ENCODE data around the gene MOSMO. TPM values are rescaled to one million over a fixed set of nuclear protein-coding genes. Genes with fewer than 3 reads are reported as not detected.

Gene MOSMO
- total and polyA plus RNA-seq, 2 of the 13 experiments (the other 11 are each of a cell fraction or from before 2014, with no cell fraction given) = 26.7 to 32.6 TPM

DNA sequence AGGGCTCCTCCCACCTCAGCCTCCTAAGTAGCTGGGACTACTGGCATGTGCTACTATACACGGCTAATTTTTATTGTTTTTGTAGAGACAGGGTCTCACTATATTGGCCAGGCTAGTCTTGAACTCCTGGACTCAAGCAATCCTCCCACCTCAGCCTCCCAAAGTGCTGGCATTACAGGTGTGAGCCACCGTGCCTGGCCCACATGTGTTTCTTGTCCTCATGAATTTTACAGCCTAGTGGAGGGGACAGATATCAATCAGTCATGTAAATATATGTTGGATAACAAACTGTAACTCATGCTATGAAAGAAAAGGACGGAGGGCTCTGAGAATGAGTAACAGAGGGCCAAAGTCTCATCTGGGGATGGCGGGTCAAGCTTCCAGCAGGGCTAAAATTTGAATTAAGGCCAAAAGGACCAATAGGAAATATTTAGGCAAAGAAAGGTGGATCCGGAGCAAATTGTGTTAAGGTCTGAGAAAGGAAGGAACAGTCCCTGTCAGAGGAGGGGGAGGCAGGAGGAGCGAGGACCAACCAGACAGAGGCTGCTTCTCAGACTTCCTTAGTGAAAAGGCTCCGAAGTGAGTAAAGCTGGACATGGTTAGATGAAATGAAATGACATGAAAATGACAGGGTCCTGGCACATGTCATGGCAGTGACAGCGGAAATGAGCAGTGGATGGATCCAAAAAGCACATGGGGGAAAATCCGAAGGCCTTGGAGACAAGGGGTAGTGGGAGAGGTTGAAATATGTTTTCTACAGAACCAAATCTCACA lies 10.8 kb upstream of the MOSMO start (continued):
- TF ChIP-seq, protein P1, sequence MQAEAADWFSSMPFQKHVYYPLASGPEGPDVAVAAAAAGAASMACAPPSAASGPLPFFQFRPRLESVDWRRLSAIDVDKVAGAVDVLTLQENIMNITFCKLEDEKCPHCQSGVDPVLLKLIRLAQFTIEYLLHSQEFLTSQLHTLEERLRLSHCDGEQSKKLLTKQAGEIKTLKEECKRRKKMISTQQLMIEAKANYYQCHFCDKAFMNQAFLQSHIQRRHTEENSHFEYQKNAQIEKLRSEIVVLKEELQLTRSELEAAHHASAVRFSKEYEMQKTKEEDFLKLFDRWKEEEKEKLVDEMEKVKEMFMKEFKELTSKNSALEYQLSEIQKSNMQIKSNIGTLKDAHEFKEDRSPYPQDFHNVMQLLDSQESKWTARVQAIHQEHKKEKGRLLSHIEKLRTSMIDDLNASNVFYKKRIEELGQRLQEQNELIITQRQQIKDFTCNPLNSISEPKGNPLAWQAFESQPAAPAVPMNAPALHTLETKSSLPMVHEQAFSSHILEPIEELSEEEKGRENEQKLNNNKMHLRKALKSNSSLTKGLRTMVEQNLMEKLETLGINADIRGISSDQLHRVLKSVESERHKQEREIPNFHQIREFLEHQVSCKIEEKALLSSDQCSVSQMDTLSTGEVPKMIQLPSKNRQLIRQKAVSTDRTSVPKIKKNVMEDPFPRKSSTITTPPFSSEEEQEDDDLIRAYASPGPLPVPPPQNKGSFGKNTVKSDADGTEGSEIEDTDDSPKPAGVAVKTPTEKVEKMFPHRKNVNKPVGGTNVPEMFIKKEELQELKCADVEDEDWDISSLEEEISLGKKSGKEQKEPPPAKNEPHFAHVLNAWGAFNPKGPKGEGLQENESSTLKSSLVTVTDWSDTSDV (CRISPR knock-in tag; IDR thresholded peaks at IDR 0.05) = no peak
- TF ChIP-seq ZNF260 (CRISPR knock-in tag; IDR thresholded peaks at IDR 0.05; ENCODE audit: borderline replicate concordance, low read depth) (no peak), CREM (IDR thresholded peaks at IDR 0.05) (no peak), CREM (CRISPR knock-in tag; IDR thresholded peaks at IDR 0.05) (no peak), MAFF (IDR thresholded peaks at IDR 0.05; ENCODE audit: low read depth, low read length) (no peak), ZEB1 (IDR thresholded peaks at IDR 0.05; ENCODE audit: insufficient replicate concordance, low read depth) (no peak), ZNF136 (CRISPR knock-in tag; IDR thresholded peaks at IDR 0.05; ENCODE audit: low read depth) (no peak), TEAD3 (CRISPR knock-in tag; optimal IDR thresholded peaks at IDR 0.05; ENCODE audit: borderline replicate concordance) (peak; percentile 59), ZNF703 (CRISPR knock-in tag; IDR thresholded peaks at IDR 0.05; ENCODE audit: borderline replicate concordance) (no peak), CEBPB (IDR thresholded peaks at IDR 0.05; ENCODE audit: borderline replicate concordance, low read depth, low read length) (no peak), ZNF546 (CRISPR knock-in tag; conservative IDR thresholded peaks at IDR 0.05) (no peak), ZNF460 (CRISPR knock-in tag; IDR thresholded peaks at IDR 0.05; ENCODE audit: borderline replicate concordance) (peak; percentile 93), PHF21A (CRISPR knock-in tag; IDR thresholded peaks at IDR 0.05) (no peak), ERF (CRISPR knock-in tag; IDR thresholded peaks at IDR 0.05) (no peak), FOSL2 (CRISPR knock-in tag; IDR thresholded peaks at IDR 0.05) (0 out of 2 replicates have a peak, but pooled peaks have one; percentile 8), TBX2 (CRISPR knock-in tag; IDR thresholded peaks at IDR 0.05; ENCODE audit: borderline replicate concordance) (0 out of 2 replicates have a peak, but pooled peaks have one; percentile 53), RARG (CRISPR knock-in tag; IDR thresholded peaks at IDR 0.05; ENCODE audit: low read depth) (no peak)
- TF ChIP-seq, protein P2, sequence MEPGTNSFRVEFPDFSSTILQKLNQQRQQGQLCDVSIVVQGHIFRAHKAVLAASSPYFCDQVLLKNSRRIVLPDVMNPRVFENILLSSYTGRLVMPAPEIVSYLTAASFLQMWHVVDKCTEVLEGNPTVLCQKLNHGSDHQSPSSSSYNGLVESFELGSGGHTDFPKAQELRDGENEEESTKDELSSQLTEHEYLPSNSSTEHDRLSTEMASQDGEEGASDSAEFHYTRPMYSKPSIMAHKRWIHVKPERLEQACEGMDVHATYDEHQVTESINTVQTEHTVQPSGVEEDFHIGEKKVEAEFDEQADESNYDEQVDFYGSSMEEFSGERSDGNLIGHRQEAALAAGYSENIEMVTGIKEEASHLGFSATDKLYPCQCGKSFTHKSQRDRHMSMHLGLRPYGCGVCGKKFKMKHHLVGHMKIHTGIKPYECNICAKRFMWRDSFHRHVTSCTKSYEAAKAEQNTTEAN (CRISPR knock-in tag; conservative IDR thresholded peaks at IDR 0.05) = no peak
- TF ChIP-seq, protein P3, sequence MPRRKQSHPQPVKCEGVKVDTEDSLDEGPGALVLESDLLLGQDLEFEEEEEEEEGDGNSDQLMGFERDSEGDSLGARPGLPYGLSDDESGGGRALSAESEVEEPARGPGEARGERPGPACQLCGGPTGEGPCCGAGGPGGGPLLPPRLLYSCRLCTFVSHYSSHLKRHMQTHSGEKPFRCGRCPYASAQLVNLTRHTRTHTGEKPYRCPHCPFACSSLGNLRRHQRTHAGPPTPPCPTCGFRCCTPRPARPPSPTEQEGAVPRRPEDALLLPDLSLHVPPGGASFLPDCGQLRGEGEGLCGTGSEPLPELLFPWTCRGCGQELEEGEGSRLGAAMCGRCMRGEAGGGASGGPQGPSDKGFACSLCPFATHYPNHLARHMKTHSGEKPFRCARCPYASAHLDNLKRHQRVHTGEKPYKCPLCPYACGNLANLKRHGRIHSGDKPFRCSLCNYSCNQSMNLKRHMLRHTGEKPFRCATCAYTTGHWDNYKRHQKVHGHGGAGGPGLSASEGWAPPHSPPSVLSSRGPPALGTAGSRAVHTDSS (CRISPR knock-in tag; conservative IDR thresholded peaks at IDR 0.05) = no peak
- TF ChIP-seq, protein P4, sequence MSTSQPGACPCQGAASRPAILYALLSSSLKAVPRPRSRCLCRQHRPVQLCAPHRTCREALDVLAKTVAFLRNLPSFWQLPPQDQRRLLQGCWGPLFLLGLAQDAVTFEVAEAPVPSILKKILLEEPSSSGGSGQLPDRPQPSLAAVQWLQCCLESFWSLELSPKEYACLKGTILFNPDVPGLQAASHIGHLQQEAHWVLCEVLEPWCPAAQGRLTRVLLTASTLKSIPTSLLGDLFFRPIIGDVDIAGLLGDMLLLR (CRISPR knock-in tag; IDR thresholded peaks at IDR 0.05) = no peak
- TF ChIP-seq, protein P5, sequence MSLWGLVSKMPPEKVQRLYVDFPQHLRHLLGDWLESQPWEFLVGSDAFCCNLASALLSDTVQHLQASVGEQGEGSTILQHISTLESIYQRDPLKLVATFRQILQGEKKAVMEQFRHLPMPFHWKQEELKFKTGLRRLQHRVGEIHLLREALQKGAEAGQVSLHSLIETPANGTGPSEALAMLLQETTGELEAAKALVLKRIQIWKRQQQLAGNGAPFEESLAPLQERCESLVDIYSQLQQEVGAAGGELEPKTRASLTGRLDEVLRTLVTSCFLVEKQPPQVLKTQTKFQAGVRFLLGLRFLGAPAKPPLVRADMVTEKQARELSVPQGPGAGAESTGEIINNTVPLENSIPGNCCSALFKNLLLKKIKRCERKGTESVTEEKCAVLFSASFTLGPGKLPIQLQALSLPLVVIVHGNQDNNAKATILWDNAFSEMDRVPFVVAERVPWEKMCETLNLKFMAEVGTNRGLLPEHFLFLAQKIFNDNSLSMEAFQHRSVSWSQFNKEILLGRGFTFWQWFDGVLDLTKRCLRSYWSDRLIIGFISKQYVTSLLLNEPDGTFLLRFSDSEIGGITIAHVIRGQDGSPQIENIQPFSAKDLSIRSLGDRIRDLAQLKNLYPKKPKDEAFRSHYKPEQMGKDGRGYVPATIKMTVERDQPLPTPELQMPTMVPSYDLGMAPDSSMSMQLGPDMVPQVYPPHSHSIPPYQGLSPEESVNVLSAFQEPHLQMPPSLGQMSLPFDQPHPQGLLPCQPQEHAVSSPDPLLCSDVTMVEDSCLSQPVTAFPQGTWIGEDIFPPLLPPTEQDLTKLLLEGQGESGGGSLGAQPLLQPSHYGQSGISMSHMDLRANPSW (CRISPR knock-in tag; IDR thresholded peaks at IDR 0.05; ENCODE audit: borderline replicate concordance) = no peak

Measured in HepG2 (cell line).